HEK293 (cell line): ENCODE results near the gene CEPT1.

ENCODE experiments used
- CTCF ChIP-seq: fragments of 450-650 bp; formaldehyde crosslinking; IDR thresholded peaks from 2 replicates; pipeline ENCODE4 v1.5.1; 2016; ENCODE audit warnings: missing biosample characterization, missing genetic modification characterization
- ZBTB17 ChIP-seq: fragments of 450-650 bp; formaldehyde crosslinking; IDR thresholded peaks from 2 replicates; pipeline ENCODE4 v1.5.1; 2016; ENCODE audit warnings: missing biosample characterization, missing genetic modification characterization
- ZNF335 ChIP-seq: fragments of 450-650 bp; formaldehyde crosslinking; conservative IDR thresholded peaks from 2 replicates; pipeline ENCODE4 v1.5.1; 2016; ENCODE audit warnings: missing biosample characterization, missing genetic modification characterization
- ZNF610 ChIP-seq: fragments of 450-650 bp; formaldehyde crosslinking; IDR thresholded peaks from 2 replicates; pipeline ENCODE4 v1.5.1; 2016; ENCODE audit warnings: missing biosample characterization, missing genetic modification characterization, borderline replicate concordance

DNA sequence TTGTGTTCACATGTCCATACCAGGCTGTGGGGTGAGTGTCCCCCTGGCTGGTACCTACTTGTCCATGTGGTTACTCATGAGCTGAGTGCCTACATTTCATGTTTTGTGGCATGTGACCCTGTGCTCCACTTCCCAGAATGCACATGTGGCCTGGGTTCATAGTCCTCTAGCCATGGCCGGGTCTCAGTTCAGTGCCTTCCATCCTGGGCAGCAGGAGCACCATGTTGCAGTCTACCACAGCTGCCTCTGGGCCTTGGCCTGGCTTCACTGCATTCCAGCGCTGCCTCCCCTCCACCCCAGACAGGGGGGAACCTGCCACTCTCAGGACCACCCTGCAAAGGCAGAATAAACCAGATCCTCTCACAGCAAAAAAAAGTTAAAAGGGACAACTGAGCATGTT, 5.5 kb downstream of the CEPT1 start:
- TF ChIP-seq CTCF (tag by site-specific recombination) (no peak), ZNF335 (tag by site-specific recombination) (no peak), ZNF610 (tag by site-specific recombination) (no peak), ZBTB17 (tag by site-specific recombination) (no peak)
